ENCODE measurements around the gene C16orf87.

- TF ChIP-seq CTCF (conservative IDR thresholded peaks at IDR 0.05; ENCODE audit: low read length) = no peak
- no peak for TF ChIP-seq EZH2phosphoT487 (IDR thresholded peaks at IDR 0.05; ENCODE audit: borderline replicate concordance)
Observed at GRCh38 chr16:46812781-46813540, 18.0 kb downstream of the C16orf87 start.
